ENCODE data around the gene OR52A5.

Gene OR52A5

GRCh38 chr11:5117588-5117987 is 20.6 kb downstream of the OR52A5 start:
- DNase-seq (ENCODE audit: low read depth in 2 of 2): no peak

GRCh38 chr11:5115339-5115738 is 22.8 kb downstream of the OR52A5 start:
- no peak for DNase-seq (ENCODE audit: low read depth in 2 of 2)

- no peak for DNase-seq (ENCODE audit: low read depth in 2 of 2)
Observed at GRCh38 chr11:5107285-5107684, 30.9 kb downstream of the OR52A5 start.

GRCh38 chr11:5103066-5103465 is 35.1 kb downstream of the OR52A5 start:
- no peak for DNase-seq (ENCODE audit: low read depth in 2 of 2)

- DNase-seq (ENCODE audit: low read depth in 2 of 2): no peak
Observed at GRCh38 chr11:5102246-5102645, 35.9 kb downstream of the OR52A5 start.

- no peak for DNase-seq (ENCODE audit: low read depth in 2 of 2)
Observed at GRCh38 chr11:5096011-5096410, 42.1 kb downstream of the OR52A5 start.

- no peak for DNase-seq (ENCODE audit: low read depth in 2 of 2)
Observed at GRCh38 chr11:5092821-5093585, 45.2 kb downstream of the OR52A5 start.

GRCh38 chr11:5090668-5091067 is 47.5 kb downstream of the OR52A5 start:
- DNase-seq (ENCODE audit: low read depth in 2 of 2): no peak

GRCh38 chr11:5088556-5088955 is 49.6 kb downstream of the OR52A5 start:
- no peak for DNase-seq (ENCODE audit: low read depth in 2 of 2)

- no peak for DNase-seq (ENCODE audit: low read depth in 2 of 2)
Observed at GRCh38 chr11:5083602-5084001, 54.6 kb downstream of the OR52A5 start.

- no peak for DNase-seq (ENCODE audit: low read depth in 2 of 2)
Observed at GRCh38 chr11:5081405-5081804, 56.8 kb downstream of the OR52A5 start.

All from stimulated activated CD4-positive, alpha-beta T cell treated with anti-CD3 and anti-CD28 coated beads, Interleukin-12 subunit alpha, Interleukin-12 subunit beta, amount 100 ng/mL, for 24 hours (primary cell).